DND-41 (cell line): ENCODE data around the gene SLC10A2.

Source experiments
- ATAC-seq: fragments of 200-7000 bp; cut with Tn5 transposase; 3 replicates; pipeline ENCODE4 v1.9.1; 2021; ENCODE audit warnings: low read depth; ENCODE audit not compliant: insufficient read depth
- DNase-seq: peaks from one replicate; pipeline ENCODE4 v3.0.0-alpha.2; 2020
- H2AFZ ChIP-seq: 2 replicates; pipeline ENCODE4 v1.6.0; 2012; ENCODE audit warnings: low read depth, low read length
- H3K27ac ChIP-seq: 2 replicates; pipeline ENCODE4 v1.5.1; 2012; ENCODE audit warnings: low read length, inconsistent platforms
- H3K27me3 ChIP-seq: fragments of 200-600 bp; sonication (generic); 2 replicates; pipeline ENCODE4 v1.6.0; 2012; ENCODE audit warnings: low read length, mild to moderate bottlenecking, inconsistent platforms; ENCODE audit not compliant: insufficient read depth, poor library complexity
- H3K36me3 ChIP-seq: 2 replicates; pipeline ENCODE4 v1.5.1; 2012; ENCODE audit warnings: low read length, inconsistent platforms; ENCODE audit not compliant: insufficient read depth
- H3K4me1 ChIP-seq: 2 replicates; pipeline ENCODE4 v1.5.1; 2012; ENCODE audit warnings: mild to moderate bottlenecking, low read length; ENCODE audit not compliant: insufficient read depth
- H3K4me2 ChIP-seq: 2 replicates; pipeline ENCODE4 v1.6.0; 2012; ENCODE audit warnings: mild to moderate bottlenecking, moderate library complexity, low read length, inconsistent platforms; ENCODE audit not compliant: insufficient read depth
- H3K4me3 ChIP-seq, 2 experiments: fragments of 200-600 bp in 1 of 2; shearing (Covaris generic) in 1 of 2; 2 replicates each; pipeline ENCODE4 v1.5.1; 2012 to 2016; ENCODE audit warnings: inconsistent platforms in 2 of 2, low read length in 2 of 2, mild to moderate bottlenecking in 2 of 2, low read depth in 1 of 2, moderate library complexity in 1 of 2
- H3K79me2 ChIP-seq: 2 replicates; pipeline ENCODE4 v1.6.0; 2012; ENCODE audit warnings: low read length, inconsistent platforms; ENCODE audit not compliant: insufficient read depth
- H3K9ac ChIP-seq: 2 replicates; pipeline ENCODE4 v1.6.0; 2012; ENCODE audit warnings: low read depth, mild to moderate bottlenecking, inconsistent platforms, low read length, moderate library complexity
- H3K9me3 ChIP-seq: 2 replicates; pipeline ENCODE4 v1.5.1; 2012; ENCODE audit warnings: low read length, moderate library complexity, mild to moderate bottlenecking, inconsistent platforms; ENCODE audit not compliant: insufficient read depth, severe bottlenecking
- H4K20me1 ChIP-seq: 2 replicates; pipeline ENCODE4 v1.6.0; 2012; ENCODE audit warnings: low read length; ENCODE audit not compliant: insufficient read depth
- CTCF ChIP-seq: IDR thresholded peaks from 2 replicates; pipeline ENCODE4 v1.5.1; 2012; ENCODE audit warnings: borderline replicate concordance, low read length, moderate library complexity, mild to moderate bottlenecking; ENCODE audit not compliant: poor library complexity, severe bottlenecking; ENCODE audit errors: extremely low read depth
- EZH2 ChIP-seq: IDR thresholded peaks from 3 replicates; pipeline ENCODE4 v1.6.1; 2012; ENCODE audit warnings: borderline replicate concordance, low read depth, mild to moderate bottlenecking, moderate library complexity, low read length, inconsistent platforms; ENCODE audit not compliant: severe bottlenecking

The SLC10A2 gene

DNA sequence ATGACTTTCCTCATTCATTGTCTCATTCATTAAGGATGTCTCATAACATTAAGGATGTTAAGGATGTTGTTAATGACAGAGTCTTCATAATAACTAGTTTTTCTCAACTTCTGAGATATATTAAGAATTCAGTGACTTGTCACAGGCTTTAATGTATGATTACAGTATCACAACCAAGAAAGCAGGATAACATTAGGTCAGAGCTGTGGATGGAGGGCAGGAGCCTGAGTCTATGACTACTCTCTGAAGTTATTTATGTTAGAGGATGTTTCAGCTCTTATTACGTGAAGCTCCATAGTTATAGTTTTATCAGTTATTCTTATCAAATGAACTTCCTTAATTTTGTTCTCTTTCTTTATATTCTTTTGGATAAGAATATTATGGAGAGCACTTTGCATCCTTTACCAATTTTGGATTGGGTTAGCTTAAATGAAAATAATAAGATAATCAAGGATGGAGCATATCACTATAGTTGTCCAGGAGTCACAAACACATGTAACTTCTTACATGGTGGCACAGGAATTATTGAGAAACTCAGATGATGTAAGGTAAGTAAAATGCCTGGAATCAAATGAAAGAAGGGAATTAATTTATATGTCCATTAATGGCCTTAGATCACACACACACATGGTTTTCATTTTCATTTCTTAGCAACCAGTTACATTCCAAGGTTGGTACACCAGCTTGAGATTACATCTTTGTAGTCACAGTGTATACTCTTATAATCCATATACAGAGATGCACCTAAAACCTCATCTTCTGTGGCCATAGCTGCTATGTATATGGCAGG is 57.0 kb downstream of the SLC10A2 start:
- TF ChIP-seq CTCF (no peak), EZH2 (no peak)
- no peak overlapping the region for H3K4me2 ChIP-seq
- H4K20me1 ChIP-seq: no peaks in the 10 kb centered on the region
- H3K9ac ChIP-seq: no peak overlapping the region
- DNase-seq: no peak
- H3K27ac ChIP-seq: no peak overlapping the region
- no peak overlapping the region for H2AFZ ChIP-seq
- no peak for ATAC-seq
- no peaks in the 10 kb centered on the region for H3K36me3 ChIP-seq
- no peaks in the 10 kb centered on the region for H3K4me1 ChIP-seq
- H3K27me3 ChIP-seq: no peaks in the 10 kb centered on the region
- H3K79me2 ChIP-seq: no peaks in the 10 kb centered on the region
- no peak overlapping the region for H3K4me3 ChIP-seq
- no peaks in the 10 kb centered on the region for H3K9me3 ChIP-seq

DNA sequence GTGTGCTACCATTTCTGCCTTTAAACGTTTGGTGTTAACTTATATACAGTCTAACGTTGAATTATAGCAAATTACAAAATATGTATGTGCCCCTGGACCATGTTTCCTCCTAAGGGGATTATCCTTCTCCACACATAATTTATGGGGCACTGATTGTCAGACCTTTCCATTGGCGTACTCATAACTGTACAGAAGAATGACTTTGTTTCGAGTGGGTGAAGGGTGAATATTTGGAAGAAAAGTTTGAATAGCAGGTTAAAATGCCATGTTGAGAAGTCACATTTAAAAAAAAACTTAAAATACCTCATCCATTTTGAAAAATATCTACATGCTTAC is 58.8 kb downstream of the SLC10A2 start:
- no peak overlapping the region for H2AFZ ChIP-seq
- H3K79me2 ChIP-seq: no peaks in the 10 kb centered on the region
- H3K4me2 ChIP-seq: no peak overlapping the region
- no peak overlapping the region for H3K4me3 ChIP-seq
- H3K4me1 ChIP-seq: no peaks in the 10 kb centered on the region
- TF ChIP-seq CTCF (no peak), EZH2 (no peak)
- no peak overlapping the region for H3K9ac ChIP-seq
- H3K27ac ChIP-seq: no peak overlapping the region
- DNase-seq (no peak), ATAC-seq (no peak)
- no peaks in the 10 kb centered on the region for H3K27me3 ChIP-seq
- H4K20me1 ChIP-seq: no peaks in the 10 kb centered on the region
- H3K36me3 ChIP-seq: no peaks in the 10 kb centered on the region
- H3K9me3 ChIP-seq: no peaks in the 10 kb centered on the region

DNA sequence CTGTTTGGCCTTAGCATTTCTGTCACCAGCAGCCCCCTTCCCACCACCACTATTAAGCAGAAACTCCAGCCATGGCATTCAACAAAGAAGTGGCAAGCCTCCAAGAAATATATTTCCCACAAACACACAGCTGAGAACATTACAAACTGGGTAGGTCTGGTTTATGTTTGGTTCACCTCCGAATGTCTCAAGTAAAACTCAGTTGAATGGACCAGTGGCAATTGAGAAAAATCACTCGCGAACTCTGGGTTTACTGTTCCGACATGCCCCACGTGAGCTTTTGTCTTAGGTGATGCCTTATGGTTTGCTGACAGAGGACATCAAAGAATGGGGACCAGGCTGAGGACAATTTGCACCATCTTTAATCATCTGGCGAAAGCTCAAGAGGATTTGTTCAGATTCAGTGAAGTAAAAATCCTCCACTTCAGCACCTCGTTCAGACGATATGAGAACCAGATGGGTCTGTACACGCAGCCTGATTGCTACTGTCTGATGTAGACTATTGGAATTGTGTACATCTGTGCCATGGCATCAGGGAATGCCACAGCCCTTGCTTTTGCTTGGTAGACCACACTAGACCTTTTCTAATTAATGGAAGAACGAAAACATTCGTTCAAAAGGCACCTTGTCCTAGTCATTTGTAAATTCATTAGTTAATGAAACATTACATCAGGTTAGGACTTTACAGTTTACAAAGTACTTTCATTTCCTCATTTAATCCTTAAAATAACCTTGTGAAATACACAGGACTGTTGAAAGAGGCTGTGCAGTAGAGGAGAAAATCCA is 59.4 kb downstream of the SLC10A2 start:
- ATAC-seq: no peak

More for the DNA sequence above, 59.4 kb downstream of the SLC10A2 start:
- no peaks in the 10 kb centered on the region for H3K36me3 ChIP-seq
- H3K4me1 ChIP-seq: no peaks in the 10 kb centered on the region
- no peak overlapping the region for H3K4me3 ChIP-seq
- H3K27me3 ChIP-seq: no peaks in the 10 kb centered on the region
- no peak for TF ChIP-seq CTCF
- no peak for TF ChIP-seq EZH2
- no peak for DNase-seq
- no peaks in the 10 kb centered on the region for H3K9me3 ChIP-seq
- H4K20me1 ChIP-seq: no peaks in the 10 kb centered on the region
- H2AFZ ChIP-seq: no peak overlapping the region
- H3K27ac ChIP-seq: no peak overlapping the region
- H3K4me2 ChIP-seq: no peak overlapping the region
- no peak overlapping the region for H3K9ac ChIP-seq
- H3K79me2 ChIP-seq: no peaks in the 10 kb centered on the region
